Activated T-helper 1 cell treated with Interleukin-2 at 50 U/mL for 16 hours (primary cell): Measurements from ENCODE around the gene MAD1L1.

Experiments
- DNase-seq: peaks from one replicate; pipeline ENCODE4 v3.0.0-alpha.2; 2020; ENCODE audit warnings: low read depth

The MAD1L1 gene

DNA sequence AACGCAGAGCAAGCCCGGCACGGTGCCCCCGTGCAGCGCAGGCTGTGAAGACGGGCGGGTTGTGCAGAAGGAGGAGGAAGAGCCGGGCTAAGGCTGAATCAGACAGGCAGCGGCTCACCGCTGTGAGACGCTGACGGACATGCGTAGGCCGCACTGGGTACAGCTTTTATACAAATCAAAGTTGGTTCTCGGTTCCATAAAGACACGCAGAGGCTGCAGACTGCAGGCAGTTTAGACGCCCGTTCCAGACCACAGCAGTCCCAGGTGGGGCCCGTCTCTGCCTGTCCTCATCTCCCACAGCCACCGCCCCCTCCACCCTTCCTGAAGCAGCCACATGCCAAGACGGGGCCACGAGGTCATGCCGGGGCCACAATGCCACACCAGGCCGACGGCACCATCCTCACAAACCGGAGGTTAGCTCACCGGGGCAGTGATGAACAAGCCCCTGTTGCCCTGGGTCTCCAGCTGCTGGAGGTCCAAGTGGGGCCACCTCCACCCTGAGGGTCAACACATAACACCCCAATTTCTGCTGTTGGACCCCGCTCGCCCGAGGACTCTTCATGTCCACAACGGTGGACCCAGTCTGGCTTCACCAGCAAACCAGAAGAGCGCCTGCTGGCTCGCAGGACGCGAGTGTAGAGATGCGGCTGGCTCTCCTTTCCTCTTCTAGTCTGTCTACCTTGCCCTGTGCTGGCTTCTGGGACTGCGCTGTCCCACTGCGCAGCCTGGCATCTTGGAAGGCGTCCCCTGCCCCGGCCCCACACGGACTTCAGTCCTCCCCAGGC lies 335.5 kb downstream of the MAD1L1 start:
- no peak for DNase-seq

DNA sequence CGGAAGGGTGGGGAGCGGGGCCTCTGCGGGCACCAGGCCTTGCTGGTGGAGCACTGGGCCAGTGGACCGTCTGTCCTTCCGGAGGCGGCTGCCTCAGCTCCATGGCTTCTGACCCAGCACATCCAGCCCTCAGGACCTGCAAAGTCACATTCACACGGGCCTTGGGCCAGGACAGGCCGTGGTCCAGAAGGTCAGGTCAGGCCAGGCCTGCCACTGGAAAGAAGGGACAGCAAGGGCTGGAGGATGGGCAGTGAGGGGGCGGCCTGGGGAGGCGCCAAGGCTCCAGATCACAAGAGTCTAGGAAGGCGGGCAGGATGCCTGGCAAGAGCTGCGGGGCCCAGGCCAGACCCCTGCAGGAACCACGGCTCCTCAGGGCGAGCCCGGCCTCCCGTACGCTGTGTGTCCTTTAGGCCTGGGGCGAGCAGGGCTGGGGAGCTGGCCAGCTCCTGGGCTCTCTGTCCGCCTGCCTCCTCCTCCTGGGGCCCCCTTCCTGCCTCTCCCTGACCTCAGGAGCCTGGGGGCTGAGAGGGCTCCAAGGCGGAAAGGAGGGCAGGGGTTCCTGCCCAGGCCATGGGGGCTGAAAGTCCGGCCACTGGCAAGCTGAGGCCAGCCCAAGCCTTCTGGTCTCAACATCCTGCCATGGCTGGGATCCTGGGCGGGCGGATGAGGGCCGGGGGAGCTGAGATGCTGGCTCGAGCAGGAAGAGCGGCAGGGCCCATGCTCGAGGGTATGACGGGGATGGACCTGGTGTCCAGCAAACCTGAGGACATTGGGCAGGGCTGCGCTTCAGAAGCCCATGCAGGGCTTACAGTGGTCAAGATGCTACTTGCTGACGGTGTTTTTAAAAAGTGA lies 336.9 kb downstream of the MAD1L1 start:
- no peak for DNase-seq

DNA sequence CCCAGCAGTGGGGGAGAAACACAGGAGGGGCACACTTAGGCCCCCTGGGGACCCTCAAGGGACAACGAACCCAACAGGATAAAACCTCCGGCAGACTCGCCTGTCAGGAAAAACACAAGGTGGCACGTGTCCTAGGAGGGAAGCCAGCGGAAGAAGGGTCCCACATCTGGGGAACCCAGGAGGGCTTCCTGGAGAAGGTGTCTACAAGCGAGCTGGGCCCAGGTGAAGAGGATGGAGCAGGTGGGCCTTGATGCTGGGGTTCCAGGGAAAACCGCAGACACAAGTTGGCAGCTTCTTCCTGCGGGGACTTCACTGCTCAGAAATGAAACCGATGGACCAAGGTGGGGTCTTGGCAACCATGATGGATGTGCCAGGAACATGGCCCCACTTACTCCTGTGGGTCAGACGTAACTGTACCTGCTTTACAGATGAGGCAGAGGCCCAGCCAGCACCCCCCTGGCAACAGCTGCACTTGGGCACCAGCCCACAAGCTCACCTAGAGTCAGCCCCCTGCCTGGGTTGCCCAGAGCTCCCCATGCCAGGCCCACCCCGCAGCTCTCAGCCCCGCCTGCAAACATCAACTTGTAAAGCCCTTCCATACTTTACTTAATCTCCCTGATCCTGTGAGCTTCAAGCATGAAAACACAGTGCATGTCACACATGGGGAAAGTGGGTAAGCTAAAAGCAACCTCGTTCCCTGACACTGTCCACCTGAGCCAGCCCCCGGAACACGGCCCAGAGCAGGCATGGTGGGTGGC lies 337.7 kb downstream of the MAD1L1 start:
- no peak for DNase-seq

DNA sequence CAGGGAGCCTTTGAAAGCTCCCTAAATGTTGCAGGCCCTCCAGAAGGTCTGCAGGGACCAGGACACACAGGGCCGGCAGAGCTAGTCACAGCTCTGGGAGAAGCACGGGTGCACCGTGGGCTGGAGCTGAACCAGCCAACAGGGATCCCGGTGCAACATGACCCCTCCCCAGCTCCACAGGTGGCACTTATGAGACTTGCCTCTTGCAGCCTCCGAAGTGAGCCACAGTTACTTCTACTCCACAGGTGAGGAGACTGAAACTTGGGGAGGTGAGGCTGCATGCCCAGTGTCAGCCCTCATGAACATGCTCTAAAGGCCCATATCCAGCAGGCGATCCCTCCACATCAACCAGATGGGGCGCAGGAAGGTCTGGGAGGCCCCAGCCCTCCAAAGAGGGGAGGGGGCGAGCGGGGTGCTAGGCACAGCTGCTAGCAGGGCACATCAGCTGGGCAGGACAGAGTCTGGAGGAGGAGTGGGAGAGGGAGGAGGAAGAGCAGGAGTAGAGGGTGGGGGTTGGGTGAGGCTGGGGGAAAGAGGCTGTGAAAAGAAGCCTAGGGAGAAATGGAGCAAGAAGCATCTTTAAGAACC lies 338.3 kb downstream of the MAD1L1 start:
- no peak for DNase-seq

DNA sequence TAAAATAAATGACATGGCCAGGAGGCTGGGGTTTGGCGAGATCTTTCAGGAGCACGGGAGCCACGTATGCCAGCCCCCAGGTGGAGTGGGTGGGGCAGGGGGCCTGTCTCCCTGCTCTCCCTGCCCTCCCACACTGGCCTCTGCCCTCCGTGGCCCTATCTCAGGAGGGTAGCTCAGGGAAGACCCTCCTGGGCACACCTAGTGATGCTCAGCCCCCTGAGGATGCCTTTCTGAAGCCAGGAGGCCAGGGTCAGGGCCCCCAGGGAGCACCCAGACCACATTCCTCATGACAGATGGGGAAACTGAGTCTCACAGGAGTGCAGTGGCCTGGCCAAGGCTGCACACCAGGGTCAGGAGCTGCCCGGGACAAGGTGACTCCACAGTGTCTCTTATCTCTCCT lies 339.3 kb downstream of the MAD1L1 start:
- no peak for DNase-seq

DNA sequence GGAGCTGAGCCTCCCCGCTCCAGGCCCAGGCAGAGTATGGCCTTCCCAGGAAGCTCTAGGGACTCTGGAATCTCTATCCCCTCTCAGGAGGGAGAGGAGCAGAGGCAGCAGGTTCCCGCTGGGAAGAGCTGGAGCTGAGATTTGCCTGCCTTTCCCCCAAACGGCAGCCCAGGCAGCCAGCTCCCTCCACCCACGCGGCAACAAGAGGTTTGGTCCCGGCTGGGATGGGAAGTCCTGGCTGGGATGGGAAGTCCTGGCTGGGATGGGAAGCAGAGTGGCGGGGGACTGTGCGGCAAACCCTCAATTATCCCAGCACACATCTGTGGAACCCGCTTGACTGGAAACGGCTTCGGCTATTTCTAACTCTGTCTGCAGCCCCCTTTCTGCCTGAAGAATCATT lies 339.7 kb downstream of the MAD1L1 start:
- no peak for DNase-seq

DNA sequence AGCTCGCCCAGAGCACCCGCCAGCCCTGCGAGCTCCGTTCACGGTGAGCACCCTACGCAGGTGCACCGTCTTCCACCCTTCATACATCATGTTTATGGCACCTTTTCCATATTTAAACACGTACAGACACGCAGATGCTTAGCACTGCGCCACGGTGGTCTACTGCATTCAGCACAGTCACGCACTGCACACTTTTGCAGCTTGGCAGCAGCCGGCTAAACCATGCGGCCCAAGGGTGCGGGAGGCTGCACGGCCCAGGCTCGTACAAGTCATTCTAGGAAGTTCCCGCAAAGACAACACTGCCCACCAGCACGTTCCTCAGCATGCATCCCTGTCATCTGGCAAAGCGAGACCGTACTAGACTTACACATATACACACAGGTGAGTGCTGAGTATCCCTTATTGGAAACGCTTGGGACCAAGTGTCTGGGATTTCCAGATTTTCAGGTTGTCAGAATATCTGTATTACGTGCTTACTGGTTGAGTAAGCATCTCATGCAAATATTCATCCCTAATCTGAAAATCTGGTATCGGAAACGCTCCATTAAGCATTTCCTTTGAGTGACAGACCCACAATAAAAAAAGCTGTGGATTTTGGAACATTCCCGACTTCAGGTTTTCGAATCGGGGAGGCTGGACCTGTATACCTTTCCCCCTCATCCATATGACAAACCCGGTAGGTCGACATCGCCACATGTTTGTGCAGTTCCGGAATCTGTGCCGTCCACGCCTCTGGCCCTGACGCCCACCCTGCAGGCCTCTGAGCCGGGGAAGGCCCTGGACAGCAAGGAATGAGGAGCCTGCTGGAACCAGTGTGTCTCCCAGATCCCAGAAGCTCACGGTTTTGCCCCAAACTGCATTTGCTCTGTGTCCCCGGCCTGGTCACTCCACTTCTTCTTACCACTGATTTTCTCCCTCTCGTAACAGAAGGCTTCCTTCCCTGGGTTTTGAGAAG lies 340.5 kb downstream of the MAD1L1 start:
- DNase-seq, result no peak

DNA sequence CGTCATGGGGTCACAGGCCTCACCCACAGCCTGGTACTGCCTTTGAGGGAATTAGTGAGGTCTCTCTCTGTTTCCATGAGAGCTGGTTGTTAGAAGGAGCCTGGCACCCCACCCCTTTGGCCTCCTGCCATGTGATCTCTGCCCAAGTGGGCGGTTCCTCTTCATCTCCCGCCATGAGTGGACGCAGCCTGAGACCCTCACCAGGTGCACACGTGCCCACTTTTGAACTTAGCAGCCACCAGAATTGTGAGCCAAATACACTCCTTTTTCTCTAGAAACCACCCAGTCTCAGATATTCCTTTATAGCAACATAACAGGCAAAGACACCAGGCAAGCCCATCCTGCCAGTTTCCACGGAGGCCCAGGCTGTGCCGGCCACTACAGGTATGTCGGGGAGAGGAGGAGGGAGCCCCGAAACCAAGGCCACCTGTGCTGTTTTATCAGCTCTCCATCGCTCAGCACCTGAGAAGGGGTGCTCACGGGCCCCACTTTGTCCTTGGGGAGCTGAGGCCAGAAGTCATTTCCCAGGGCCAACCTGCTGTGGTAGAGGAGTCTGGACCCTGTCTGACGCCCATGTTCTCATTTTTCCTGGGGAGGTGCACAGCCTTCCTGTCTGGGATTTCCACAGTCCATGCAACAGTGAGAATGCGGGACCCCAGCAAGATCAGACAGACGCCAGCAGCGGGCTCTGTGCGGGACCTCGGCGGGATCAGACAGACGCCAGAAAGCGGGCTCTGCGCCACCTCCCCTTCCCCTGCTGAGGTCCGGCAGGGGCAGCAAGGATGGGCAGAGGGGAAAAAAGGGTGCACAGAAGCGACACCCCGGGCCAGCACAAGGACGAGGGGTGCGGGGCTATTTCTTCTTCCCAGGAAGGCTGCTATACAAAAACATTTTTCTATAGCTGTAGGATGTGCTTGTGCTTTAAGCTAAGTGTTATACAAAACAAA lies 342.2 kb downstream of the MAD1L1 start:
- DNase-seq, result no peak

DNA sequence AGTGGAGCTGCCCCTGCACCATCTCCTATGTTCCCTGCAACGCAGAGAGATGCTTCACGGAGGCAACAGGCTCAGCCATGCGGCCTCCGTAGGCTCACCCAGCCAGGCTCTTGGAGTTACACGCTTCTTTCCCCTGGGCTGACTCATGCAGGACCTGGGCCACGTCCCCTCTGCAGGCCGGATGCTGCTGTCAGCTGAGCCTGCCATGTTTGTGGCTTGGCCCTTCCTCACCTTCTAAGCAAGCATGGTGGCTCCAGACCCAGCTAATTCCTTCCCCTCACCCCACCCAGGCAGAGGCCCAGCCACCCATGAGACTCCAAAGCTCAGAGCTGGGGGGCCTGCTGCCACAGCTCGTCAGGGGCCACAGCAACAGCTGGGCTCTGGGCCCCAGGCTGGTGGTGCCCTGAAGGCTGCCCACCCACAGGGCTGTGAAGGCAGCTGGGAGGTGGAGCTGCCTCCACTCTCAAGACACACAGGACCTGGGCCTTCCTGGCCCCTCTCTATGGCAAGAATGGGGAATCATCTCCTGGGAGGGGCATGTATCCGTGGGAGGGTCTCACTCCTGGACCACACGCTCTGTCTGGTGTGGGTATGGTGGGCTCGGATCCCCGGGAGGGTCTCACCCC lies 343.1 kb downstream of the MAD1L1 start:
- no peak for DNase-seq

DNA sequence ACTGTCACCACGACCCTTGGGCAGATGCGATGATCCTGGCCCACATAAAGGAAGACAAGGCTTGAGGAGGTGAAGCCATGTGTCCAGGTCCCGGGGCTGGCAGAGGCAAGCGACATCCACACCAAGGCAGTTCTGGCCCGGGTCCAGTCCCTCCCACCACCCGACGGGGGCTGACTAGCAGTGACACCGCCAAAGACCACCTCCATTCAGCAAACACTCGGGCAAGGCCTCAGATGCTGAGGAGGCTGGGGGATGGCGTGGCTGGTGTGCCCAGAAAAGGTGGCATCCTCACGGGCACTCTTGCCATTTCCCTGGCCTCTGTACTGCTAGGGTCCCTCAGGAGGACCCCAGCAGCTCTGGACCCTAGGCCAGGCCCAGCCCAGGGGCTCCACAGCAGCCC lies 343.7 kb downstream of the MAD1L1 start:
- DNase-seq, result no peak

DNA sequence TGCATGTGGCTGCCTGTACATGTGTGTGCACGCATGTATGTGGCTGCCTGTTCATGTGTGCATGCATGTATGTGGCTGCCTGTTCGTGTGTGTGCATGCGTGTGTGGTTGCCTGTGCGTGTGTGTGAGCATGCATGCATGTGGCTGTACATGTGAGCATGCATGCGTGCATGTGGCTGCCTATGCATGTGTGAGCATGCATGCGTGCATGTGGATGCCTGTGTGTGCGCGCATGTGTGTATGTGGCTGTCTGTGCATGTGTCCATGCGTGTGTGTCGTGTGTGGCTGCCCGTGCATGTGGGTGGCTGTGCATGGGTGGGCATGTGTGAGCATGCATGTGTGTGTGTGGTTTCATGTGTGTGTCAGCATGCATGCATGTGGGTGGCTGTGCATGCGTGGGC lies 344.3 kb downstream of the MAD1L1 start:
- DNase-seq, result no peak

DNA sequence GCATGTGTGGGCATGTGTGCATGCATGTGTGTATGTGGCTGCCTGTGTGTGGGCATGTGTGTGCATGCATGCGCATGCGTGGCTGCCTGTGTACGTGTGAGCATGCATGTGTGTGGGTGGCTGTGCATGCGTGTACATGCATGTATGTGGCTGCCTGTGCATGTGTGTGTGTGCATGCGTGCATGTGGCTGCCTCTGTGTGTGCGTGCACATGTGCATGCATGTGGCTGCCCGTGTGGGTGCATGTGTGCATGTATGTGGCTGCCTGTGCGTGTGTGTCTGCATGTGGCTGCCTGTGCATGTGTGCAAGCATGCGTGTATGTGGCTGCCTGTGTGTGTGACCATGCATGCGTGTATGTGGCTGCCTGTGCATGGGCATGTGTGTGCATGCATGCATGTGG lies 345.5 kb downstream of the MAD1L1 start:
- no peak for DNase-seq

DNA sequence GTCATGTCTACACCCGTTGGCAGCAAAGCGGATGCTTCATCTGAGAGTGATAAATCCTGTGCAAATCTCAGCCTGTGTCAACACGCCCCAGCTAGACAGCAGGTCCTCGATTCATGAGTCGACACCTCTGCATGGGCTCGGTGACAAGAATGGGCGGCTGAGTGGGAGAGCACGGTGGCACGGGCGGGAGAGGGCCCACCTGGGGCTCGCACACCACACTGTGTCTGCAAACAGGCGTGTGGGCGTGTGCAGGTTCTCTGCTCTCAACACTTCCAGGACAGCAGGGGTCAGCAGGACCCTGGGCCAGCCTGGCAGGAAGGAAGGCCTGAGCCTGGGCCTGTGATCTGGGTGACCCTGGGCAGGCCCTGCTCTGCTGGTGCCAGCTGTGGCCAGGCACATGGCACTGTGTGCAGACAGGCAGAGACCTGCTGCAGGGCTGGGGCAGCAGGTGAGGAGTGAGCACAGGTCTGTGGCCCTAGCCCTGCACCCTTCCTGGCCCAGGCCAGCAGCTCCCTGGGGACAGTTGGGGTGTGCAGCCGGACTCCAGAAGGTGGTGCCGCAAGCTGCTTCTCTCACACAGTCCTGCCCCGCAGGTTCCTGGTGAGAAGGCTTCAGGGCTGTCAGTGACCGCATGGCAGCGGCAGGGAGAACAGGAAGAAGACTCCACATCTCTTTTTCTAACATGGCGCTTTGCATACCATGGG lies 346.2 kb downstream of the MAD1L1 start:
- DNase-seq, result no peak

DNA sequence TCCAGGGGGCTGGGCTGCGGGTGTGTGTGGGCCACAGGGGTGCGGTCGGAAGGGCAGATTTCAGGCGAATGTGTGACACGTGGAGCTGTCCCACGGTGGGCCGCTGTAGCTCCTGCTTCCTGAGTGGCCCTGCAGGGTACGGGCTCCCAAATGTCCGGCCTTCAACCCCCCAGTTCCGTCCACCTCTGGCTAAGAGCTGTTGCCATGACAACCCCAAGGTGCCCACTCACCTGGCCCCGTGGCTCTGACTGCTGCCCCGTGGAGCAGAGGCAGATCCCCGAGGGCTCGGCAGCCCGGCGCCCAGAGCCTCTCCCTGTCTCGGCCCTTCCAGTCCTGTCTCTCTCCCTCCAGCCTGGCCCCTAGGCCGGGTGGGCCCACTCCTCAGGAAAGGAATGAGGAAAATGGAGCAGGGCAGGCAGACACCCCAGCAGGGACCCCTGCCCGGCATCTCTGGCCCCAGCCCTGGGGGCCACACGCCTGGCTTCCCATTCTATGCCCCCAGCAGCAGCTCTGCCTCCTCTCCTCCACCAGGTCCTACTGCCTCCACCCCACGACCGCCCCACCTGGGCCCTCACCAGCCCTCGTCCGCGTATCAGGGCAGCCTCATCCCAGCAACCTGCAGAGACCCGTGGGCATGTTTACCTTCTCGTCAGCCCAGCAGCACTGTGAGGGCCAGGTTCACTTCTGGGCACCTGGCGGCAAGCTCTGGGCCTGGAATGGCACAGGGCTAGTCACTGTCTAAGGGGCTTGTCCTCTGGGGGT lies 347.1 kb downstream of the MAD1L1 start:
- DNase-seq, result no peak

DNA sequence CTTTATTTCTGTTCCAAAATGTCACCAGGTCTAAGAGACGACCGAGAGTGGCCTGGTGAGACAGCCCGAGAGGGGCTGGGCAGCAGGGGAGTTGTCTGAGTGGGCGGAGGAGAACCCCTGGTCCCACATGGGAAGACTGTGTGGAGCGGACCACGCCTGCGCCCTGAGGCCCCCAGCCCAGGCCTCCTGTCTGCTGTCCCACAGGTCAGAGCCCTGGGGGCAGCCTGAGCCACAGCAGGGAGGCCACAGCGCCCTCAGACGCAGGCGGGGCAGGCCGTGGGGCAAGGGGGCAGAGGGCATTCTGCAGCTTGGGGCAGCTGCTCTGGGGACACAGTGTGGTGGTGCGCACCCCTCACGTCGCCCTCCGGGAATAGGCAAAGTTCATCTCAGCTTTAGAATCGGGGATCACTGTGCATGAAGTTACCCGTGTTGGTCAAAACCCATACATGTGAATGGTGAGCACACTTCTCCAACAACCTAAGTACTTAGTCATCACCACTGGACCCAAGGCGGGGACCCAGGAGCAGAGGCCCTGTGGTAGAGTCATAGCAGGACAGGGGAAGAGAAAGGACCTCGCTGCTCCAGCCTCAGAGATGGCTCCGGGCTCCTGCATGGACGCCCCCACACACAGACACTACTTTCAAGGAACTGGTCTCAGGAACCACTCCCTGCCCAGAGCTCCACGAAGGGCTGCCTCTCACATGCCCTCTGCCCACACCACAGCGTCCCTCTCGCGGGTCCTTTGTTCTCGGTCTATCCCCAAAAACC lies 348.0 kb downstream of the MAD1L1 start:
- DNase-seq, result no peak

DNA sequence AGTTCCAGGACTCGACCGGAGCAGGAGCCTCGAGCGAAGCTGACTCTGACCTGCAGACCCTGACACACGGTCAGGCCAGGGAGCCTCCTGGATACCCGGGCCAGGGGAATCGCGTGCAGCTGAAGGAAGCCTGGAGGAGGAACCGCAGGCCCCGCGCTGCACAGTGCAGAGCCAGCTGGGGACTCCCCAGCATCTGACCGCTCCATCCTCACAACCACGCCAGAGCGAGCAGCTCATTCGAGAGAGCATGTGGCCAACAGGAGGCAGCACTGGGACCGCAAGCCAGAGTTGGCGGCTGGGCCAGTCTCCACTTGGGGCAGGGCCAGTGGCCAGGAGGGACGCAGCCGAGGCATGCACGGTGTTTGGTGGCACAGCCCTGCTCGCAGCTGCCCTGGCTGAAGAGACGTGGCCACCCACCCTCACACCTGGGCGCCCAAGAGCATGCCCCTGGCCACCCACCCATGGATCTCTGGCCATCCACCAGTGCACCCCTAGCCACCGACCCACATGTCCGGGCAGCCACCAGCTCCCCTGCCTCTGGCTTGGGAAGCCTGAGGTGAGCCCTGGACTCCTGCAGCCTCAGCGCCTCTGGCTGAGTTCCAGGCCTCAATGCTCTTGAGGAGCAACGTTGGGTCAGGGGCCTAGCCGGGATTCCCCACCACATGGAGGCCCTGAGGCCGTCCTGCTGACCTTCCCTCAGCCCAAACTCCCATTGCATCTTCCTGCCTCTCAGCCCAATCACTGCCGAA lies 348.7 kb downstream of the MAD1L1 start:
- DNase-seq, result no peak
